ENCODE data around the gene MICAL1. TPM values are rescaled to one million over a fixed set of nuclear protein-coding genes. Genes with fewer than 3 reads are reported as not detected.

The MICAL1 gene
- total and polyA plus RNA-seq, 4 donors, result 29.9 to 67.7 (median 57.4) TPM

GRCh38 chr6:109467696-109468095, 12.1 kb upstream of the MICAL1 start:
- WGBS, 2 donors, result 90 to 96% methylated on average over 6 of the region's 6 CpGs
- peaks cover 20 to 44% (median 32%) of the 10 kb centered on the region in 4 donors for H3K36me3 ChIP-seq (ENCODE audit: control insufficient read depth in 4 of 4, insufficient read depth in 4 of 4, low read length in 4 of 4)
- no peak overlapping the region for H3K27ac ChIP-seq (ENCODE audit: low read depth in 1 of 2, low read length in 1 of 2)
- H3K4me3 ChIP-seq, result no peak overlapping the region
- no peaks in the 10 kb centered on the region for H3K9me3 ChIP-seq (ENCODE audit: control insufficient read depth in 4 of 4, insufficient read depth in 3 of 4, low read length in 3 of 4)
- ATAC-seq (ENCODE audit: insufficient read depth, low FRiP score) (no peak), DNase-seq (no peak)
- no peaks in the 10 kb centered on the region for H3K27me3 ChIP-seq (ENCODE audit: control insufficient read depth in 3 of 3, insufficient read depth in 3 of 3, low read length in 2 of 3)
- H3K9ac ChIP-seq (ENCODE audit: insufficient read depth in 1 of 2, low read length in 2 of 2), result no peak overlapping the region
- peaks cover 0 to 10% (median 2%) of the 10 kb centered on the region in 5 donors for H3K4me1 ChIP-seq (ENCODE audit: control insufficient read depth in 5 of 5, insufficient read depth in 5 of 5, low read length in 5 of 5)
- no peak for TF ChIP-seq CTCF (IDR thresholded peaks at IDR 0.05; ENCODE audit: control extremely low read depth, extremely low read depth)

GRCh38 chr6:109466212-109466923, 10.8 kb upstream of the MICAL1 start:
- ATAC-seq (ENCODE audit: insufficient read depth, low FRiP score) (no peak), DNase-seq (peak in 2 of 3 donors; percentile 35 to 59)
- WGBS, 2 donors, result 67 to 84% methylated on average over 7 of the region's 7 CpGs
- no peaks in the 10 kb centered on the region for H3K27me3 ChIP-seq (ENCODE audit: control insufficient read depth in 3 of 3, insufficient read depth in 3 of 3, low read length in 2 of 3)
- peak overlapping the region in 1 of 2 donors; percentile 68 for H3K27ac ChIP-seq (ENCODE audit: low read depth in 1 of 2, low read length in 1 of 2)
- peaks cover 14 to 42% (median 27%) of the 10 kb centered on the region in 4 donors for H3K36me3 ChIP-seq (ENCODE audit: control insufficient read depth in 4 of 4, insufficient read depth in 4 of 4, low read length in 4 of 4)
- no peak overlapping the region for H3K9ac ChIP-seq (ENCODE audit: insufficient read depth in 1 of 2, low read length in 2 of 2)
- H3K9me3 ChIP-seq (ENCODE audit: control insufficient read depth in 4 of 4, insufficient read depth in 3 of 4, low read length in 3 of 4), result no peaks in the 10 kb centered on the region
- H3K4me1 ChIP-seq (ENCODE audit: control insufficient read depth in 5 of 5, insufficient read depth in 5 of 5, low read length in 5 of 5), result peaks cover 0 to 10% (median 2%) of the 10 kb centered on the region in 5 donors
- no peak overlapping the region for H3K4me3 ChIP-seq
- TF ChIP-seq CTCF (IDR thresholded peaks at IDR 0.05; ENCODE audit: control extremely low read depth, extremely low read depth), result no peak

- Histone ChIP-seq H3K27me3 (ENCODE audit: control insufficient read depth in 3 of 3, insufficient read depth in 3 of 3, low read length in 2 of 3) (no peaks in the 10 kb centered on the region), H3K27ac (ENCODE audit: low read depth in 1 of 2, low read length in 1 of 2) (peak overlapping the region; percentile 28 to 68), H3K9me3 (ENCODE audit: control insufficient read depth in 4 of 4, insufficient read depth in 3 of 4, low read length in 3 of 4) (no peaks in the 10 kb centered on the region), H3K4me3 (no peak overlapping the region), H3K9ac (ENCODE audit: insufficient read depth in 1 of 2, low read length in 2 of 2) (no peak overlapping the region), H3K4me1 (ENCODE audit: control insufficient read depth in 5 of 5, insufficient read depth in 5 of 5, low read length in 5 of 5) (peaks cover 0 to 10% (median 2%) of the 10 kb centered on the region in 5 donors), H3K36me3 (ENCODE audit: control insufficient read depth in 4 of 4, insufficient read depth in 4 of 4, low read length in 4 of 4) (peaks cover 11 to 36% (median 25%) of the 10 kb centered on the region in 4 donors)
- WGBS, 2 donors, result 67 to 92% methylated on average over 7 of the region's 7 CpGs
- no peak for TF ChIP-seq CTCF (IDR thresholded peaks at IDR 0.05; ENCODE audit: control extremely low read depth, extremely low read depth)
- DNase-seq (peak in 1 of 3 donors; percentile 48), ATAC-seq (ENCODE audit: insufficient read depth, low FRiP score) (peak; percentile 47)
Observed at GRCh38 chr6:109465772-109466171, 10.2 kb upstream of the MICAL1 start.
